NT2/D1 (cell line): ENCODE data around the gene DYRK1A.

Experiments
- SUZ12 ChIP-seq: IDR thresholded peaks from 2 replicates; pipeline ENCODE4 v1.6.1; 2011; ENCODE audit not compliant: insufficient read length, insufficient read depth; ENCODE audit errors: extremely low read depth
- ZNF274 ChIP-seq: IDR thresholded peaks from 2 replicates; pipeline ENCODE4 v1.6.1; 2011; ENCODE audit warnings: mild to moderate bottlenecking, low read depth, low read length

DNA sequence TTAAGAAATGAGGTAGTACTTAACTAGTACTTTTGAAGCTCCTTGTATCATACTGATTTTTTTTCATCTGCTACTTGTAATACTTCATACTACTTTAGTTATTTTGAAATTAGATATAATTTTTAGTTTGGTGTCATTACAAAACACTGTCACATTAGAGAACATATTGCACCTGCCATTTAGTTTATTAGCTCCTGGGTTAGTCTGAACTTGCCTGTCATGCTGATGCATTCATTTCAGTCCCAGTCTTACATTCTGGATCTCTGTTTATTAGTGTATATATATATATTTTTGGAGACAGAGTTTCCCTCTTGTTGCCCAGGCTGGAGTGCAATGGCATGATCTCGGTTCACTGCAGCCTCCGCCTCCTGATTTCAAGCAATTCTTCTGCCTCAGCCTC is 50.3 kb downstream of the DYRK1A start:
- no peak for TF ChIP-seq SUZ12
- no peak for TF ChIP-seq ZNF274
